K562 (cell line): ENCODE data around the gene IL11. TPM values are rescaled to one million over a fixed set of nuclear protein-coding genes. Genes with fewer than 3 reads are reported as not detected.

ENCODE experiments used
- CUX1 ChIP-seq: fragments of 200-800 bp; sonication (Bioruptor generic); IDR thresholded peaks from 2 replicates; pipeline ENCODE4 v1.6.1; 2016; ENCODE audit warnings: missing genetic modification characterization, missing compliant biosample characterization
- MNT ChIP-seq, 2 experiments: fragments of 450-650 bp; conservative IDR thresholded peaks; 2 replicates each; pipeline ENCODE4 v1.6.1; 2017; ENCODE audit warnings: mild to moderate bottlenecking in 2 of 2, moderate library complexity in 2 of 2
- MTA3 ChIP-seq: fragments of 450-650 bp; formaldehyde crosslinking; IDR thresholded peaks from 2 replicates; pipeline ENCODE4 v1.6.1; 2017; ENCODE audit warnings: mild to moderate bottlenecking, borderline replicate concordance
- RB1 ChIP-seq: fragments of 450-650 bp; IDR thresholded peaks from 2 replicates; pipeline ENCODE4 v1.6.1; 2017; ENCODE audit warnings: low read depth, mild to moderate bottlenecking
- RCOR1 ChIP-seq, 2 experiments: IDR thresholded peaks; 2 replicates each; pipeline ENCODE4 v1.6.1; 2012; ENCODE audit warnings: low read depth in 2 of 2, low read length in 2 of 2, borderline replicate concordance in 1 of 2, improper control_type of control experiment in 1 of 2
- SFPQ ChIP-seq: fragments of 200-400 bp; formaldehyde crosslinking; IDR thresholded peaks from 2 replicates; pipeline ENCODE4 v1.6.1; 2017; ENCODE audit warnings: mild to moderate bottlenecking, low read depth, low read length, moderate library complexity
- ZBTB49 ChIP-seq: sonication (generic); formaldehyde crosslinking; IDR thresholded peaks from 2 replicates; pipeline ENCODE4 v1.8.0; 2022; ENCODE audit warnings: missing genetic modification reagents, mild to moderate bottlenecking, borderline replicate concordance
- ZNF277 ChIP-seq: fragments of 250-450 bp; sonication (Bioruptor Pico); IDR thresholded peaks from 2 replicates; pipeline ENCODE4 v1.8.0; 2022; ENCODE audit warnings: inconsistent platforms, mild to moderate bottlenecking, moderate library complexity, borderline replicate concordance
- ZNF699 ChIP-seq: fragments of 250-450 bp; sonication (Bioruptor Pico); IDR thresholded peaks from 2 replicates; pipeline ENCODE4 v1.8.0; 2021; ENCODE audit warnings: mild to moderate bottlenecking, moderate library complexity; ENCODE audit not compliant: insufficient replicate concordance
- polyA plus RNA-seq, 8 experiments: library from polyadenylated mRNA; depleted of rRNA in 4 of 8; stranded (reverse) in 5 of 8; unstranded in 3 of 8; fragments of >200 nt; fragmentation: Nextera tagmentation in 2 of 8; fragmentation: Illumina TruSeq in 1 of 8; extraction: Ambion mirVana in 2 of 8; extraction: Trizol in 1 of 8; gene quantifications; 2 replicates each; pipeline versions ENCODE4 v1.2.1 to v1.2.3, GENCODE V29; 2011 to 2014; ENCODE audit warnings: inconsistent platforms in 1 of 8, missing spikeins in 1 of 8
- total RNA-seq, 7 experiments: library from RNA; depleted of rRNA in 6 of 7; stranded (reverse); fragments of >200 nt in 6 of 7; fragmentation: Illumina TruSeq in 2 of 7; extraction: Trizol in 2 of 7; gene quantifications; 2 replicates each; pipeline versions ENCODE4 v1.2.1 to v1.2.3, GENCODE V29; 2011 to 2021; ENCODE audit warnings: low replicate concordance in 1 of 7

Gene IL11
- total and polyA plus RNA-seq, 9 of the 15 experiments (the other 6 are each of a cell fraction or from before 2014, with no cell fraction given), result 0.04 to 0.42 (median 0.06) TPM; not detected in 6

GRCh38 chr19:55368701-55369563 is 1.3 kb downstream of the IL11 start (continued):
- no peak for TF ChIP-seq ZBTB49
- no peak for TF ChIP-seq RB1
- no peak for TF ChIP-seq MNT (conservative IDR thresholded peaks at IDR 0.05)
- no peak for TF ChIP-seq CUX1 (CRISPR knock-in tag)
- no peak for TF ChIP-seq ZNF699 (CRISPR knock-in tag)
- TF ChIP-seq RCOR1 (IDR thresholded peaks at IDR 0.05; ENCODE audit: borderline replicate concordance in 1 of 2, low read depth in 2 of 2, low read length in 2 of 2), result peak in 1 of 2 experiments; percentile 63; a peak in 2 of 4 replicates
- TF ChIP-seq ZNF277, result no peak
- TF ChIP-seq MTA3, result no peak
- no peak for TF ChIP-seq SFPQ
